ENCODE results near the gene GINS2. TPM values are rescaled to one million over a fixed set of nuclear protein-coding genes. Genes with fewer than 3 reads are reported as not detected.

Gene GINS2
- total RNA-seq, 6 experiments from 2014 or later, result 11.8 to 24.6 (median 21.0) TPM

DNA sequence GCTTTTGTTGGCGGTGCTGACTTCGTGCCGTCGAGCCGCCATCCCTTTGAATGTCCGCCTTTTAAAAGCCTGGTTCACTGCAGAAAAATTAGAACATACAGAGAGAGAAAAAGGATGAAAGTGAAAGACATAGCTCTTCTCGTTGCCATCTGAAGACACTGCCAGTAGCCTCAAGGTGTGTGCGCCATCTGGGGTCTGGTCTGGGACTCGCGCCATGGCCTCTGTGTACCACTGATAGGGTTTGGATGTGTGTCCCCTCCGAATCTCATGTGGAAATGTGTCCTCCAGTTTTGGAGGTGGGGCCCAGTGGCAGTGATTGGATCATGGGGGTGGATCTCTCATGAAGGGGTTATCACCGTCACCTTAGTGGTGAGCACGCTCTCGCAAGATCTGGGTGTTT is 60.1 kb downstream of the GINS2 start:
- H3K4me3 Mint-ChIP-seq, result no peak overlapping the region
- no peak for DNase-seq
- H3K4me1 Mint-ChIP-seq (ENCODE audit: low read depth), result no peaks in the 10 kb centered on the region
- no peak overlapping the region for H3K27ac Mint-ChIP-seq
- H3K27me3 Mint-ChIP-seq (ENCODE audit: insufficient read depth), result peaks cover 2% of the 10 kb centered on the region
- TF ChIP-seq, protein P1, sequence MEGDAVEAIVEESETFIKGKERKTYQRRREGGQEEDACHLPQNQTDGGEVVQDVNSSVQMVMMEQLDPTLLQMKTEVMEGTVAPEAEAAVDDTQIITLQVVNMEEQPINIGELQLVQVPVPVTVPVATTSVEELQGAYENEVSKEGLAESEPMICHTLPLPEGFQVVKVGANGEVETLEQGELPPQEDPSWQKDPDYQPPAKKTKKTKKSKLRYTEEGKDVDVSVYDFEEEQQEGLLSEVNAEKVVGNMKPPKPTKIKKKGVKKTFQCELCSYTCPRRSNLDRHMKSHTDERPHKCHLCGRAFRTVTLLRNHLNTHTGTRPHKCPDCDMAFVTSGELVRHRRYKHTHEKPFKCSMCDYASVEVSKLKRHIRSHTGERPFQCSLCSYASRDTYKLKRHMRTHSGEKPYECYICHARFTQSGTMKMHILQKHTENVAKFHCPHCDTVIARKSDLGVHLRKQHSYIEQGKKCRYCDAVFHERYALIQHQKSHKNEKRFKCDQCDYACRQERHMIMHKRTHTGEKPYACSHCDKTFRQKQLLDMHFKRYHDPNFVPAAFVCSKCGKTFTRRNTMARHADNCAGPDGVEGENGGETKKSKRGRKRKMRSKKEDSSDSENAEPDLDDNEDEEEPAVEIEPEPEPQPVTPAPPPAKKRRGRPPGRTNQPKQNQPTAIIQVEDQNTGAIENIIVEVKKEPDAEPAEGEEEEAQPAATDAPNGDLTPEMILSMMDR (IDR thresholded peaks at IDR 0.05), result no peak
- H3K36me3 Mint-ChIP-seq (ENCODE audit: low read depth), result peaks cover 16% of the 10 kb centered on the region
- H3K9me3 Mint-ChIP-seq, result peaks cover 18% of the 10 kb centered on the region

- no peaks in the 10 kb centered on the region for H3K4me1 Mint-ChIP-seq (ENCODE audit: low read depth)
- no peak overlapping the region for H3K27ac Mint-ChIP-seq
- no peak for DNase-seq
- TF ChIP-seq, protein P1 (IDR thresholded peaks at IDR 0.05), result no peak
- H3K27me3 Mint-ChIP-seq (ENCODE audit: insufficient read depth), result peaks cover 3% of the 10 kb centered on the region
- no peak overlapping the region for H3K4me3 Mint-ChIP-seq
- H3K9me3 Mint-ChIP-seq, result peaks cover 18% of the 10 kb centered on the region
- H3K36me3 Mint-ChIP-seq (ENCODE audit: low read depth), result peaks cover 16% of the 10 kb centered on the region
Observed at GRCh38 chr16:85628265-85628556, 60.5 kb downstream of the GINS2 start.

DNA sequence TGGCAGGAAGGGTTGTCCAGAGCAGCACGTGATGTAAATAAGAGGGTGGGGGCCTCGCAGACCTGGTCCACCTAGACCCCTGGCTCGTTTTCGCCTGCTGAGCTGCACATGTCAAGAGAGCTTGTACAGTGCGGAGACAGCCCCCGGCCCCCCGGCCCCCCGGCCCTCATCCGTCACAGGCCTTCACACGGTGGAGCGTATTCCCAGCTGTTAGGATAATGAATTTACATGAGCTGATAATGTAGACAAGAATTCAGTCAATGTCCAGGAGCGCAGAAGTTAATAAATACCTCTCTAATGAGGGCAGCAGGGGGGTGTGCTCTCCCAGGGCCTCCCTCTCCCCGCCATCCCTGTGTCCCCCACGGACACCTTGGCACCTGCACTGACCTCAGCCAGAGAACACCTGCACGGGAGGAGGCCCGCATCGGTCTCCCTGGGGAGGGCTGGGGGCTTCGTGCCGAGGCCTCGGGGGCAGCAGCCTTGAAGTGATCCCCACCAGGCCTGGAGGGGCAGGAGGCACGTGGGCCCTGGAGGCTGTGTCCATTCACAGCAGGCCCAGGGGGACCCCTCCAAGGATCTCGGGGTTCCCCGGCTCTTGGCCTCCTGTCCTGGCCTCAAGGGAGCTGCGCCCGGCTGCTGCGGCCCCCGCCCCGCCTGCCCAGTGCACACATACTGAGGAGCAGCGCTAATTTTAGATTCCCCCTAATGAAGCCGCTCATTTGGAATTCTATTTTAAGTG is 61.1 kb downstream of the GINS2 start:
- TF ChIP-seq, protein P1 (IDR thresholded peaks at IDR 0.05), result no peak
- Mint-ChIP-seq H3K27ac (no peak overlapping the region), H3K4me3 (no peak overlapping the region), H3K27me3 (ENCODE audit: insufficient read depth) (peaks cover 6% of the 10 kb centered on the region), H3K4me1 (ENCODE audit: low read depth) (no peaks in the 10 kb centered on the region), H3K9me3 (peaks cover 18% of the 10 kb centered on the region), H3K36me3 (ENCODE audit: low read depth) (peaks cover 16% of the 10 kb centered on the region)
- DNase-seq, result no peak

GRCh38 chr16:85627089-85627488 is 61.7 kb downstream of the GINS2 start:
- no peak overlapping the region for H3K4me3 Mint-ChIP-seq
- TF ChIP-seq, protein P1 (IDR thresholded peaks at IDR 0.05), result no peak
- DNase-seq, result no peak
- H3K4me1 Mint-ChIP-seq (ENCODE audit: low read depth), result no peaks in the 10 kb centered on the region
- H3K27me3 Mint-ChIP-seq (ENCODE audit: insufficient read depth), result peaks cover 8% of the 10 kb centered on the region
- peaks cover 16% of the 10 kb centered on the region for H3K36me3 Mint-ChIP-seq (ENCODE audit: low read depth)
- H3K9me3 Mint-ChIP-seq, result peaks cover 18% of the 10 kb centered on the region
- no peak overlapping the region for H3K27ac Mint-ChIP-seq

Other genes with a start within 250 kb of the GINS2 start
- 10 to 100 TPM; 49.2 to 62.3 (median 58.1) TPM for gene GSE1, start 75.6 kb downstream of the GINS2 start, total RNA-seq (2021; fragmentation: NEBNext Ultra II Directional; extraction: Animal tissue kit (Norgen Biotek cat#: 25700))
- 10 to 100 TPM; 13.4 to 18.6 (median 15.7) TPM for gene C16orf74, start 62.1 kb upstream of the GINS2 start, total RNA-seq (2021; fragmentation: NEBNext Ultra II Directional; extraction: Animal tissue kit (Norgen Biotek cat#: 25700))
- 10 to 100 TPM; 31.7 to 38.4 (median 36.6) TPM for gene EMC8, start 110.6 kb upstream of the GINS2 start, total RNA-seq (2021; fragmentation: NEBNext Ultra II Directional; extraction: Animal tissue kit (Norgen Biotek cat#: 25700))
- gene COX4I1, start 110.7 kb upstream of the GINS2 start, total RNA-seq (2021; fragmentation: NEBNext Ultra II Directional; extraction: Animal tissue kit (Norgen Biotek cat#: 25700)), result 100 to 1,000 TPM; 427 to 518 (median 497) TPM
- not detected for gene IRF8, start 210.2 kb upstream of the GINS2 start, total RNA-seq (2021; fragmentation: NEBNext Ultra II Directional; extraction: Animal tissue kit (Norgen Biotek cat#: 25700))